Spleen (tissue), 11 donors: Measurements from ENCODE around the gene DPP3. TPM values are rescaled to one million over a fixed set of nuclear protein-coding genes. Genes with fewer than 3 reads are reported as not detected.

ENCODE experiments used
- DNase-seq: peaks from one replicate; pipeline ENCODE4 v3.0.0-alpha.2; 2020
- H3K27ac ChIP-seq, 8 donors: fragments of 200-600 bp; sonication (generic) in 7 of 8; 1 replicate in 4 of 8; 2 replicates in 4 of 8; pipeline versions ENCODE4 v1.5.0 to v1.8.0; 2016 to 2021; ENCODE audit warnings: inconsistent platforms in 4 of 8, mild to moderate bottlenecking in 4 of 8, moderate library complexity in 1 of 8
- H3K27me3 ChIP-seq, 7 donors: fragments of 200-600 bp; sonication (generic) in 6 of 7; replicated peaks in 1 of 7; 1 replicate in 4 of 7; 2 replicates in 3 of 7; pipeline versions ENCODE4 v1.5.0 to v1.8.0; 2016 to 2021; ENCODE audit warnings: inconsistent platforms in 3 of 7, mild to moderate bottlenecking in 1 of 7
- H3K36me3 ChIP-seq, 6 donors: fragments of 200-600 bp; sonication (generic) in 5 of 6; 1 replicate in 4 of 6; 2 replicates in 2 of 6; pipeline versions ENCODE4 v1.5.0 to v1.8.0; 2016 to 2021; ENCODE audit warnings: inconsistent platforms in 2 of 6
- H3K4me1 ChIP-seq, 6 donors: fragments of 200-600 bp; sonication (generic) in 5 of 6; 1 replicate in 3 of 6; 2 replicates in 3 of 6; pipeline versions ENCODE4 v1.5.0 to v1.8.0; 2016 to 2021; ENCODE audit warnings: inconsistent platforms in 3 of 6
- H3K4me3 ChIP-seq, 8 donors: fragments of 200-600 bp; sonication (generic) in 7 of 8; 1 replicate in 4 of 8; 2 replicates in 4 of 8; pipeline versions ENCODE4 v1.5.0 to v1.8.0; 2016 to 2021; ENCODE audit warnings: inconsistent platforms in 4 of 8, mild to moderate bottlenecking in 4 of 8, moderate library complexity in 2 of 8
- H3K9me3 ChIP-seq, 8 donors: fragments of 200-600 bp; sonication (generic) in 7 of 8; 1 replicate in 4 of 8; 2 replicates in 4 of 8; pipeline versions ENCODE4 v1.5.0 to v1.8.0; 2016 to 2021; ENCODE audit warnings: inconsistent platforms in 4 of 8
- CTCF ChIP-seq, 11 experiments: fragments of 200-600 bp in 7 of 11; fragments of 450-650 bp in 4 of 11; sonication (generic) in 4 of 11; IDR thresholded peaks in 8 of 11; conservative IDR thresholded peaks in 3 of 11; 1 replicate in 7 of 11; 2 replicates in 4 of 11; pipeline versions ENCODE4 v1.4.0 to v1.8.0; 2016 to 2021; ENCODE audit warnings: antibody characterized with exemption in 11 of 11, inconsistent platforms in 4 of 11, mild to moderate bottlenecking in 1 of 11
- POLR2A ChIP-seq, 3 donors: fragments of 450-650 bp; IDR thresholded peaks; one replicate each; pipeline ENCODE4 v1.5.1; 2017; ENCODE audit warnings: antibody characterized with exemption in 3 of 3, mild to moderate bottlenecking in 1 of 3
- POLR2AphosphoS5 ChIP-seq, 3 donors: sonication (generic); formaldehyde crosslinking; IDR thresholded peaks; one replicate each; pipeline ENCODE4 v1.5.1; 2017; ENCODE audit warnings: antibody characterized with exemption in 3 of 3
- WGBS, 5 donors: extraction: QIAGEN DNeasy Blood & Tissue Kit in 3 of 5; methylation state at CpG; one replicate each; pipeline versions ENCODE4 v1.1.5 to v1.1.7; 2013 to 2018; 5-methylcytosine and 5-hydroxymethylcytosine counted together
- intact Hi-C: fragments of 100-400 bp; cut with DNase I; formaldehyde crosslinking; loops from one replicate; pipeline ENCODE4 v1.15.0; 2023; ENCODE audit warnings: low total_unique reads
- polyA plus RNA-seq, 3 donors: library from polyadenylated mRNA; stranded (reverse); fragments of 200-250 nt; gene quantifications; one replicate each; pipeline ENCODE4 v1.2.1, GENCODE V29; 2013
- total RNA-seq, 7 donors: library from RNA; depleted of rRNA in 3 of 7; stranded (reverse); fragments of >200 nt in 3 of 7; fragmentation: NEBNext Ultra II Directional in 4 of 7; extraction: Animal tissue kit (Norgen Biotek cat#: 25700) in 4 of 7; gene quantifications; one replicate each; pipeline versions ENCODE4 v1.1.0 to v1.2.1, GENCODE V29; 2016 to 2021
- donor health status: healthy with polysubstance abuse.
- donor health status: DM: no; HTN: no; CAD: no; lungs with moderate emphysema.
- donor health status: DM: no; HTN: no; CAD: no.
- donor health status: Bipolar disorder and iron deficiency.
- donor health status: healthy.
- donor health status: DM: no; HTN: no; CAD: no.
- donor health status: DM: yes; HTN: yes; CAD: no.

The DPP3 gene
- total and polyA plus RNA-seq, 10 donors: 17.9 to 35.5 (median 23.7) TPM

- Histone ChIP-seq H3K27me3 (peaks cover 0 to 8% (median 0%) of the 10 kb centered on the region in 7 donors), H3K4me1 (peaks cover 19 to 34% (median 27%) of the 10 kb centered on the region in 6 donors), H3K27ac (no peak overlapping the region), H3K36me3 (no peaks in the 10 kb centered on the region), H3K9me3 (no peaks in the 10 kb centered on the region), H3K4me3 (no peak overlapping the region)
- intact Hi-C loops: no loop called here
- 62 to 72% (median 68%) methylated on average over 16 of the region's 16 CpGs for WGBS, 5 donors
- DNase-seq: no peak
- TF ChIP-seq POLR2A (IDR thresholded peaks at IDR 0.05): no peak
Observed at GRCh38 chr11:66548774-66549630, 68.8 kb downstream of the DPP3 start.

GRCh38 chr11:66549696-66550095, 69.5 kb downstream of the DPP3 start:
- Histone ChIP-seq H3K27ac (no peak overlapping the region), H3K36me3 (no peaks in the 10 kb centered on the region), H3K4me3 (no peak overlapping the region), H3K9me3 (no peaks in the 10 kb centered on the region), H3K27me3 (peaks cover 0 to 8% (median 0%) of the 10 kb centered on the region in 7 donors), H3K4me1 (peaks cover 12 to 27% (median 20%) of the 10 kb centered on the region in 6 donors)
- no peak for DNase-seq
- TF ChIP-seq POLR2AphosphoS5 (IDR thresholded peaks at IDR 0.05): no peak
- no peak for TF ChIP-seq POLR2A (IDR thresholded peaks at IDR 0.05)
- TF ChIP-seq CTCF (IDR thresholded peaks at IDR 0.05 in 8 of 11, conservative IDR thresholded peaks at IDR 0.05 in 3 of 11): no peak
- intact Hi-C loops: no loop called here
- WGBS, 5 donors: 85 to 98% (median 92%) methylated on average over 3 of the region's 3 CpGs

GRCh38 chr11:66550887-66551286, 70.7 kb downstream of the DPP3 start:
- 80 to 91% (median 87%) methylated on average over 3 to 4 of the region's 4 CpGs for WGBS, 5 donors
- Histone ChIP-seq H3K4me1 (peaks cover 5 to 16% (median 10%) of the 10 kb centered on the region in 6 donors), H3K27me3 (peaks cover 0 to 10% (median 0%) of the 10 kb centered on the region in 7 donors), H3K27ac (no peak overlapping the region), H3K9me3 (no peaks in the 10 kb centered on the region), H3K36me3 (no peaks in the 10 kb centered on the region), H3K4me3 (no peak overlapping the region)
- DNase-seq: no peak
- no peak for TF ChIP-seq POLR2AphosphoS5 (IDR thresholded peaks at IDR 0.05)
- no peak for TF ChIP-seq CTCF (IDR thresholded peaks at IDR 0.05 in 8 of 11, conservative IDR thresholded peaks at IDR 0.05 in 3 of 11)
- no peak for TF ChIP-seq POLR2A (IDR thresholded peaks at IDR 0.05)
- intact Hi-C loops: no loop called here

- H3K27ac ChIP-seq: no peak overlapping the region
- H3K36me3 ChIP-seq: no peaks in the 10 kb centered on the region
- no peak overlapping the region for H3K4me3 ChIP-seq
- WGBS, 5 donors: 69 to 92% (median 78%) methylated on average over 5 of the region's 5 CpGs
- H3K27me3 ChIP-seq: peaks cover 0 to 37% (median 0%) of the 10 kb centered on the region in 7 donors
- H3K9me3 ChIP-seq: no peaks in the 10 kb centered on the region
- intact Hi-C loops: no loop called here
- H3K4me1 ChIP-seq: peaks cover 4 to 10% (median 8%) of the 10 kb centered on the region in 6 donors
- DNase-seq: no peak
- TF ChIP-seq POLR2AphosphoS5 (IDR thresholded peaks at IDR 0.05): no peak
- no peak for TF ChIP-seq POLR2A (IDR thresholded peaks at IDR 0.05)
- no peak for TF ChIP-seq CTCF (IDR thresholded peaks at IDR 0.05 in 8 of 11, conservative IDR thresholded peaks at IDR 0.05 in 3 of 11)
Observed at GRCh38 chr11:66554602-66555001, 74.4 kb downstream of the DPP3 start.
